ENCODE data around the gene BAIAP2.

BAIAP2 gene

DNA sequence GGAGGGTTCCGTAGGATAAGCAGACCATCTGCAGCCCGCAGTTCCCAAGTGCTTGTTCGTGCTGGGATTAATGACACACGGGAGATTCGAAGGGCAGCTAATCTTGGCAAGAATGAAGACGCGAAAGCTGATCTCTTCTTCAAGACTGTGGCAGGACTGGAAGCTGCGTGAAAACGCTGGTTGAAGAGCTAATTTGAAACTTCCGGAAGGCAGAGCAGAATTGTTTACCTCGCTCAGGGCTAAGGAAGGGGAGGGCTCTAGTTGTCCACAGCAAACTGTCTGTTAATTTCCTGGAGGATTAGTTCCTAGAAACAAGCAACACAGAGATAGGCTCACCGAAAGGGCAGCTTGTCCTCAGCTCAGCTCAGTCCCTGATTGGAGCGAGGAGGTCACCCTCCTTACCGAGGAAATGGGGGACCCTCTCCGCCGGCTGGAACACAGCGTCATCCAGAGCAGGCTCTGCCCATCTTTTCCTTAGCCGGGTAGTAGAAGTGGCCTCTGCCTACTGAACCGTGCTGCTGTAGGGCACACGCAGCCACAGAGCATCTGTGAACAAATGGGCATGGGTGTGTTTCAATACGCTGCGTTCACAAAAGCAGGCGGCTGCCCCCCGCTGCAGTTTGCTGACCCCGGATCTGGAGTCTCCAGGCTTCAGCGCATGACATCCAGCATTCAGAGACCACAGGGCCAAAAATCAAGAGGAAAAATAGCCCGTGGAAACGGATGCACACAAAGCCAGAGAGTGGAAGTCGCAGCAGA, 16.7 kb upstream of the BAIAP2 start:
- Histone ChIP-seq H3K36me3 (ENCODE audit: control insufficient read depth, insufficient read depth, low read length) (no peaks in the 10 kb centered on the region), H3K9ac (ENCODE audit: low read depth, low read length) (no peak overlapping the region), H3K4me3 (ENCODE audit: low read depth, low read length) (no peak overlapping the region), H3K9me3 (ENCODE audit: control insufficient read depth, insufficient read depth, low read length) (no peaks in the 10 kb centered on the region), H3K4me1 (ENCODE audit: control insufficient read depth, insufficient read depth, low read length) (no peaks in the 10 kb centered on the region), H3K27me3 (ENCODE audit: control insufficient read depth, insufficient read depth, low read length) (no peaks in the 10 kb centered on the region)

GRCh38 chr17:81019563-81020442, 15.1 kb upstream of the BAIAP2 start:
- no peaks in the 10 kb centered on the region for H3K9me3 ChIP-seq (ENCODE audit: control insufficient read depth, insufficient read depth, low read length)
- H3K27me3 ChIP-seq (ENCODE audit: control insufficient read depth, insufficient read depth, low read length): no peaks in the 10 kb centered on the region
- H3K9ac ChIP-seq (ENCODE audit: low read depth, low read length): peak overlapping the region; percentile 12
- no peaks in the 10 kb centered on the region for H3K36me3 ChIP-seq (ENCODE audit: control insufficient read depth, insufficient read depth, low read length)
- H3K4me1 ChIP-seq (ENCODE audit: control insufficient read depth, insufficient read depth, low read length): no peaks in the 10 kb centered on the region
- no peak overlapping the region for H3K4me3 ChIP-seq (ENCODE audit: low read depth, low read length)

DNA sequence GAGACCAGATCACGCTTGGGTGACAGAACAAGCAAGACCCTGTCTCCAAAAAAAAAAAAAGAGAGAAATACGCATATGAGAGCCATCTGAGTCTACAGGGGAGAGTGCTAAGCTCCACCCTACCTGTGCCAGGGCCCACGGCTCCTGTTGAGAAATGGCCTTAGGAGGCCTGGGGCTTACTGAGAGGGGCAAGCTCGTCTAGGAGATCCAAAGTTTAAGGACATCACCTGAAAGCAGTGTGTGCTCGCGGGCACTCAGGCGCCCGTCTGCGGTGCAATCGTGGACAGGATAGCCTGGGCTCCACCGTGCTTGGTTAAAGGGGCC, 14.5 kb upstream of the BAIAP2 start:
- peak overlapping the region; percentile 12 for H3K9ac ChIP-seq (ENCODE audit: low read depth, low read length)
- H3K36me3 ChIP-seq (ENCODE audit: control insufficient read depth, insufficient read depth, low read length): no peaks in the 10 kb centered on the region
- H3K27me3 ChIP-seq (ENCODE audit: control insufficient read depth, insufficient read depth, low read length): no peaks in the 10 kb centered on the region
- H3K9me3 ChIP-seq (ENCODE audit: control insufficient read depth, insufficient read depth, low read length): no peaks in the 10 kb centered on the region
- H3K4me3 ChIP-seq (ENCODE audit: low read depth, low read length): no peak overlapping the region
- no peaks in the 10 kb centered on the region for H3K4me1 ChIP-seq (ENCODE audit: control insufficient read depth, insufficient read depth, low read length)

DNA sequence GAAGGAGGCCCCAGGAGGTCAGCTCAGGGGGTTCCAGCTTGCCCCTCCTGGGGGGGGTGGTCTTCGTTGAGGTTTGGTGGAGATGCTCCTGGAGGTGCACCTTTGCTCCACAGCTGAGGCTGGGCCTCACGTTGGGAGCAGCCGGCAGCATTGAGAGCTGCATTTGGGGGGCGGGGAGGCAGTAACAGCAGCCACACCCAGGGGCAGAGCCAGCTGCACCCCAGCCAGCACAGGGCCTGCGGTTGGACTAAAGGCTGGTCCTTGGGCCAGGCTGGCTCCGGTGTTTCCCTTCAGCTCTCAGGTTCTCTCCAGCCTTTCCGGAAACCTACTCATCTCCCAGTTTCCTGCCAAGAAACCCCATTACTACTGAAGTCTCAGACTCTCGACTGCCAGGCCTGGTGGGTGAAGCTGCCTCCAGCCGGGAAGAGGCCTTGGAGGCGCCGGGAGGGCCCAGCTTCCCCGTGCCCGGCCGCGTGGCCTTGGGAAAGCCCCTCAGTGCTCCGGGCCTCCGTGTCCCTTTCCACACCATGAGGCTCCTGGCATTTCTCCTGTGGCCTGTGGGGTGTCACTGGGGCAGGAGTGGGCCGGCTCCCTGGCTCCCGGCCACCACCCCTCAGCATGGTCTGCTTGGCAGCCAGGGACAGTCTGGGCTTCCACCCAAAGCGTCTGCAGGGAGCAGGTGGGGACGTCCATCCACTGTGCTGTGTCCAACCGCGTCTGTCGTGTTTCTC, 14.0 kb upstream of the BAIAP2 start:
- H3K9ac ChIP-seq (ENCODE audit: low read depth, low read length): no peak overlapping the region
- H3K4me3 ChIP-seq (ENCODE audit: low read depth, low read length): no peak overlapping the region
- H3K9me3 ChIP-seq (ENCODE audit: control insufficient read depth, insufficient read depth, low read length): no peaks in the 10 kb centered on the region
- H3K27me3 ChIP-seq (ENCODE audit: control insufficient read depth, insufficient read depth, low read length): no peaks in the 10 kb centered on the region
- H3K4me1 ChIP-seq (ENCODE audit: control insufficient read depth, insufficient read depth, low read length): no peaks in the 10 kb centered on the region
- H3K36me3 ChIP-seq (ENCODE audit: control insufficient read depth, insufficient read depth, low read length): no peaks in the 10 kb centered on the region

GRCh38 chr17:81021531-81022343, 13.2 kb upstream of the BAIAP2 start:
- H3K4me1 ChIP-seq (ENCODE audit: control insufficient read depth, insufficient read depth, low read length): no peaks in the 10 kb centered on the region
- H3K9me3 ChIP-seq (ENCODE audit: control insufficient read depth, insufficient read depth, low read length): no peaks in the 10 kb centered on the region
- H3K4me3 ChIP-seq (ENCODE audit: low read depth, low read length): no peak overlapping the region
- no peak overlapping the region for H3K9ac ChIP-seq (ENCODE audit: low read depth, low read length)
- H3K27me3 ChIP-seq (ENCODE audit: control insufficient read depth, insufficient read depth, low read length): no peaks in the 10 kb centered on the region
- no peaks in the 10 kb centered on the region for H3K36me3 ChIP-seq (ENCODE audit: control insufficient read depth, insufficient read depth, low read length)

GRCh38 chr17:81022344-81022676, 12.6 kb upstream of the BAIAP2 start:
- H3K27me3 ChIP-seq (ENCODE audit: control insufficient read depth, insufficient read depth, low read length): no peaks in the 10 kb centered on the region
- H3K36me3 ChIP-seq (ENCODE audit: control insufficient read depth, insufficient read depth, low read length): no peaks in the 10 kb centered on the region
- no peaks in the 10 kb centered on the region for H3K9me3 ChIP-seq (ENCODE audit: control insufficient read depth, insufficient read depth, low read length)
- no peak overlapping the region for H3K9ac ChIP-seq (ENCODE audit: low read depth, low read length)
- H3K4me1 ChIP-seq (ENCODE audit: control insufficient read depth, insufficient read depth, low read length): no peaks in the 10 kb centered on the region
- H3K4me3 ChIP-seq (ENCODE audit: low read depth, low read length): no peak overlapping the region

DNA sequence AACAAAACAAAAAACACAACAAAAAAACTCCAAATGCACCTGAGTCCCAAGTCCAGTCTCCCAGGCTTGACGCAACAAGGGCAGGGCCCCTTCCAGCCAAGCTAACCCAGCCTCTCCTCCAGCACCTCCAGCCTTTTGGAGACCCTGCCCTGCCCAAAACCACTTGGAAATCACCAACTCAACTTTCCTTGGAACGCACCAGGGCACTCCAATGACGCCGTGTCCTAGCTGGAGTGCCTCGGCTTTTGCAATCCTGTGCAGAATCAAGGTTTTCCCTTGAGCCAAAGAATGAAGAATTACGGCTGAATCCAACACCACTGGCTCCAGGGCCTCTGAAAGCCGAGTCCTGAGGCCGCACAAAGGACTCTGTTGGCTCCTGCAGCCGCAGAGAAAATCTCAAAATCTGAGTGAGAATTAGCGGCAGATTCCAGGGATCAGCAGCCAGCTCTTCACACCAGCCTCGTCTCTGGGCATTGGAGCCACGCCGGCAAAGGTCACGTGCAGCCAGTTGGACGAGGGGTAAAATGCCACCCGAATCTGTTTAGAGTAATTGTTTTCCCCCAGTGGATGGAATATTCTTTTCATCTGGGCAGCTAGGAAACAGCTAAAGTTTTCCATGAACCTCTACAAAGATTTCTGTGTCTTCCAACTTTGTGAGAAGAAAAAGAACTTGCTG, 9.7 kb upstream of the BAIAP2 start:
- Histone ChIP-seq H3K9me3 (ENCODE audit: control insufficient read depth, insufficient read depth, low read length) (no peaks in the 10 kb centered on the region), H3K4me3 (ENCODE audit: low read depth, low read length) (no peak overlapping the region), H3K9ac (ENCODE audit: low read depth, low read length) (no peak overlapping the region), H3K4me1 (ENCODE audit: control insufficient read depth, insufficient read depth, low read length) (no peaks in the 10 kb centered on the region), H3K27me3 (ENCODE audit: control insufficient read depth, insufficient read depth, low read length) (no peaks in the 10 kb centered on the region), H3K36me3 (ENCODE audit: control insufficient read depth, insufficient read depth, low read length) (no peaks in the 10 kb centered on the region)

DNA sequence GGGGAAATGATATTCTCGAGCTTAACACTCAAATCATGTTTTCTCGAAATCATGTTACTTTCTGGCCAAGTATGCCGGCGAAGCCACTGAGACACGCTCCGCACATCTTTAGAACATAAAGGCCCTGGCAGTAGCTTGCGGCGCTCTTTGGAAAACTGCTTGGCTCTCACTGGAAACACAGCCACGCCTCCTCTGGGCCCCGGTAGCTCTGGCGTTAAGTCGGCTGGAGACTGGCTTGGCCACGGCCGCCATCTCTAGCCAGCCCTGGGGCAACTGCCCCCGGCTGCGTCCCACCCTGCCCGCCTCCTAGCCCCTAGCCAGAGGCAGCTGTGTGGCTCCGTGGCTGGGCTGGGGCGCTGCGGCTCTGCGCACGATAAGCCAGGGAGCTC, 9.2 kb upstream of the BAIAP2 start:
- Histone ChIP-seq H3K9me3 (ENCODE audit: control insufficient read depth, insufficient read depth, low read length) (no peaks in the 10 kb centered on the region), H3K9ac (ENCODE audit: low read depth, low read length) (no peak overlapping the region), H3K4me1 (ENCODE audit: control insufficient read depth, insufficient read depth, low read length) (no peaks in the 10 kb centered on the region), H3K4me3 (ENCODE audit: low read depth, low read length) (no peak overlapping the region), H3K36me3 (ENCODE audit: control insufficient read depth, insufficient read depth, low read length) (no peaks in the 10 kb centered on the region), H3K27me3 (ENCODE audit: control insufficient read depth, insufficient read depth, low read length) (no peaks in the 10 kb centered on the region)

DNA sequence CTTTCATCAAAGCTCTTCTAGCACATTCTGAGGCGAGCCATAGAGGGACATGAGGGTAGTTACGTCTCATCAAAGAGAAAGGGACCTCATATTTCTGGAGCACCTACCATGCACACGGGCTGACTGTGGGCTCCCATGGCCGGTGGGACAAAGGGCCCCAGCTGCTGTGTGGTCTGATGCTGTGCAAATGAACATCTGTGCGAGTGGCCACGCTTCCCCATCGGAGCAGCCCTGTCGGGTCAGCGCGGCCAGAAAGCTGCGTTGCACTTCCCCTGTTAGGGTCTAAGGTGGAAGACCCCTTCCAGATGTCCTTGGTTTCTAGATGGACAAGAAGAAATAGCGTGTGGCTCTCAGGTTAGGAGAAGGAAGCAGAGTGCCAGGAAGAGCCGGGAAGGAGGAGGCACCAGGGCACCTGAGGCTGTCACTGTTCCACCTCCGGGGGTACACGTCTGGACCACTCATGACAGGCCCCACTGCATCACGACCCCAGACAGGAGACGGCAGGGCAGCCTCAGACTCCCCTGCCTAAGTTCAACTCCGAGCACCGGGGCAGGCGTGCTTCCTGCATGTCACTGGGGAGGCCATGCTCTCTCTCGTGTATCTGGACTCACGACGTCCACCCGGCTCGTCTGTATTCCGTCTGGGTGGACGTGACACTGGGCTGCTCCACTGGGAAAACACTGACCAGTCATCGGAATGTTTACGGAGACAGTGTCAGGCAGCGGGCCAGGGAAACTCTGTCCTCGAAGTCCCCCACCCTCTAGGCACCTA, 8.5 kb upstream of the BAIAP2 start:
- Histone ChIP-seq H3K4me1 (ENCODE audit: control insufficient read depth, insufficient read depth, low read length) (no peaks in the 10 kb centered on the region), H3K9me3 (ENCODE audit: control insufficient read depth, insufficient read depth, low read length) (no peaks in the 10 kb centered on the region), H3K4me3 (ENCODE audit: low read depth, low read length) (no peak overlapping the region), H3K9ac (ENCODE audit: low read depth, low read length) (no peak overlapping the region), H3K36me3 (ENCODE audit: control insufficient read depth, insufficient read depth, low read length) (no peaks in the 10 kb centered on the region), H3K27me3 (ENCODE audit: control insufficient read depth, insufficient read depth, low read length) (no peaks in the 10 kb centered on the region)

GRCh38 chr17:81027038-81027437, 7.9 kb upstream of the BAIAP2 start:
- peaks cover 2% of the 10 kb centered on the region for H3K36me3 ChIP-seq (ENCODE audit: control insufficient read depth, insufficient read depth, low read length)
- no peaks in the 10 kb centered on the region for H3K9me3 ChIP-seq (ENCODE audit: control insufficient read depth, insufficient read depth, low read length)
- H3K4me1 ChIP-seq (ENCODE audit: control insufficient read depth, insufficient read depth, low read length): no peaks in the 10 kb centered on the region
- no peaks in the 10 kb centered on the region for H3K27me3 ChIP-seq (ENCODE audit: control insufficient read depth, insufficient read depth, low read length)
- H3K9ac ChIP-seq (ENCODE audit: low read depth, low read length): no peak overlapping the region
- H3K4me3 ChIP-seq (ENCODE audit: low read depth, low read length): no peak overlapping the region
